HepG2 (cell line): ENCODE data around the gene PTAFR. TPM values are rescaled to one million over a fixed set of nuclear protein-coding genes. Genes with fewer than 3 reads are reported as not detected.

Experiments
- ATAC-seq: fragments of 200-7000 bp; cut with Tn5 transposase; 3 replicates; pipeline ENCODE4 v1.9.1; 2020; ENCODE audit warnings: mild to moderate bottlenecking, moderate library complexity
- BruUV-seq: library from RNA; stranded (reverse); fragments of 400-500 nt; replicated peaks from 2 replicates; lab custom pipeline; 2021; lab: Mats Ljungman, UMichigan
- CTCF ChIA-PET: fragments of 300-600 bp; formaldehyde crosslinking; extraction: SDS; loops from one replicate; lab custom pipeline; 2021; ENCODE audit warnings: low total read pairs, inconsistent platforms, low intra/inter-chr PET ratio; lab: Yijun Ruan, JAX
- POLR2A ChIA-PET: fragments of 350-600 bp; sonication (Branson Sonifier 250); formaldehyde crosslinking; loops from one replicate; lab custom pipeline; 2020; ENCODE audit warnings: antibody characterized with exemption, inconsistent platforms; lab: Yijun Ruan, JAX
- DNase-seq: peaks from one replicate; pipeline ENCODE4 v3.0.0-alpha.2; 2015; ENCODE audit warnings: low spot score
- FAIRE-seq: peaks from 3 replicates; lab custom pipeline; 2011; peaks lifted over from hg19 to GRCh38; lab: Jason Lieb, UNC
- H2AFZ ChIP-seq: one replicate; pipeline ENCODE4 v1.6.1; 2011; ENCODE audit warnings: low read length, inconsistent platforms
- H3K27ac ChIP-seq: fragments of 300-600 bp; 3 replicates; pipeline ENCODE4 v1.8.0; 2011; ENCODE audit warnings: mixed run types, mild to moderate bottlenecking, mixed read lengths, low read length, inconsistent platforms; ENCODE audit not compliant: insufficient read depth; ENCODE audit errors: extremely low read length
- H3K27me3 ChIP-seq, 2 experiments: fragments of 200-600 bp in 1 of 2; 2 replicates in 1 of 2; 3 replicates in 1 of 2; pipeline versions ENCODE4 v1.6.0 to v1.8.0; 2011; ENCODE audit warnings: low read length in 2 of 2, mild to moderate bottlenecking in 2 of 2, moderate library complexity in 2 of 2, inconsistent platforms in 1 of 2; ENCODE audit not compliant: insufficient read depth in 2 of 2, control insufficient read depth in 1 of 2
- H3K36me3 ChIP-seq, 2 experiments: fragments of 200-600 bp in 1 of 2; replicated peaks in 1 of 2; 2 replicates in 1 of 2; 3 replicates in 1 of 2; pipeline versions ENCODE4 v1.5.1 to v1.8.0; 2011; ENCODE audit warnings: low read length in 2 of 2, inconsistent platforms in 1 of 2; ENCODE audit not compliant: insufficient read depth in 2 of 2, control insufficient read depth in 1 of 2
- H3K4me1 ChIP-seq: 2 replicates; pipeline ENCODE4 v1.5.1; 2012; ENCODE audit warnings: low read length, inconsistent platforms; ENCODE audit not compliant: insufficient read depth
- H3K4me2 ChIP-seq: 2 replicates; pipeline ENCODE4 v1.6.0; 2011; ENCODE audit warnings: low read depth, low read length, inconsistent platforms
- H3K4me3 ChIP-seq, 3 experiments: fragments of 200-600 bp in 1 of 3; sonication (generic), shearing (Covaris generic) in 1 of 3; replicated peaks in 1 of 3; 2 replicates each; pipeline ENCODE4 v1.5.1; 2011 to 2016; ENCODE audit warnings: low read length in 3 of 3, inconsistent platforms in 2 of 3, low read depth in 2 of 3, mild to moderate bottlenecking in 2 of 3, control low read depth in 1 of 3, mixed read lengths in 1 of 3; ENCODE audit not compliant: insufficient read depth in 1 of 3
- H3K79me2 ChIP-seq: one replicate; pipeline ENCODE4 v1.6.1; 2011; ENCODE audit warnings: low read length, inconsistent platforms; ENCODE audit not compliant: insufficient read depth
- H3K9ac ChIP-seq: 2 replicates; pipeline ENCODE4 v1.6.0; 2011; ENCODE audit warnings: mild to moderate bottlenecking, low read depth, low read length, inconsistent platforms; ENCODE audit not compliant: insufficient read depth
- H3K9me3 ChIP-seq: 2 replicates; pipeline ENCODE4 v1.5.1; 2012; ENCODE audit warnings: mild to moderate bottlenecking, low read length
- H4K20me1 ChIP-seq: 2 replicates; pipeline ENCODE4 v1.6.0; 2011; ENCODE audit warnings: inconsistent platforms, mild to moderate bottlenecking, low read length, moderate library complexity; ENCODE audit not compliant: insufficient read depth
- ADNP ChIP-seq: sonication (generic); formaldehyde crosslinking; IDR thresholded peaks from 2 replicates; pipeline ENCODE4 v1.4.0; 2020; ENCODE audit warnings: missing genetic modification reagents
- CBX1 ChIP-seq: IDR thresholded peaks from one replicate; pipeline ENCODE4 v1.6.1; 2016; ENCODE audit warnings: antibody characterized with exemption, low read depth
- GATA4 ChIP-seq: sonication (generic); IDR thresholded peaks from 2 replicates; pipeline ENCODE4 v1.6.1; 2016; ENCODE audit warnings: antibody characterized with exemption, low read depth, borderline replicate concordance
- HNRNPLL ChIP-seq: fragments of 200-400 bp; formaldehyde crosslinking; IDR thresholded peaks from 2 replicates; pipeline ENCODE4 v1.6.1; 2017; ENCODE audit warnings: mild to moderate bottlenecking, low read depth, low read length; ENCODE audit not compliant: poor library complexity, severe bottlenecking
- IRF2 ChIP-seq: IDR thresholded peaks from 2 replicates; pipeline ENCODE4 v1.6.1; 2018; ENCODE audit warnings: missing genetic modification reagents, missing compliant biosample characterization
- MIXL1 ChIP-seq: IDR thresholded peaks from 2 replicates; pipeline ENCODE4 v1.6.1; 2016
- NR2C2 ChIP-seq: sonication (generic); formaldehyde crosslinking; IDR thresholded peaks from 2 replicates; pipeline ENCODE4 v1.4.0; 2020; ENCODE audit warnings: missing genetic modification reagents, mild to moderate bottlenecking, moderate library complexity, borderline replicate concordance
- SRSF4 ChIP-seq: fragments of 200-400 bp; formaldehyde crosslinking; IDR thresholded peaks from one replicate; pipeline ENCODE4 v1.6.1; 2018; ENCODE audit warnings: mild to moderate bottlenecking, low read depth, low read length, moderate library complexity; ENCODE audit not compliant: poor library complexity, severe bottlenecking
- YY1 ChIP-seq: IDR thresholded peaks from 2 replicates; pipeline ENCODE4 v1.6.1; 2011; ENCODE audit warnings: low read length, low read depth, moderate library complexity, mild to moderate bottlenecking; ENCODE audit not compliant: insufficient read depth, insufficient replicate concordance
- ZNF101 ChIP-seq: sonication (generic); formaldehyde crosslinking; IDR thresholded peaks from 2 replicates; pipeline ENCODE4 v1.4.0; 2020; ENCODE audit warnings: mild to moderate bottlenecking, low read depth, missing genetic modification reagents, borderline replicate concordance
- ZNF484 ChIP-seq: sonication (generic); formaldehyde crosslinking; IDR thresholded peaks from 2 replicates; pipeline ENCODE4 v1.5.1; 2020; ENCODE audit warnings: mild to moderate bottlenecking, low read depth, missing genetic modification reagents, borderline replicate concordance
- WGBS: methylation state at CpG from one replicate; pipeline ENCODE4 v1.1.6; 2017; ENCODE audit warnings: low lambda C conversion rate; 5-methylcytosine and 5-hydroxymethylcytosine counted together
- in situ Hi-C: cut with HindIII; loops from 2 replicates; pipeline ENCODE4 v1.10.0; 2017; ENCODE audit warnings: low pct_unique_long_range_greater_than_20kb; ENCODE audit not compliant: extremely low pct_ligation_motif_present
- intact Hi-C: fragments of 100-400 bp; cut with micrococcal nuclease; formaldehyde crosslinking; loops from one replicate; pipeline ENCODE4 v1.10.0; 2022; ENCODE audit not compliant: unreplicated experiment
- polyA plus RNA-seq, 8 experiments: library from polyadenylated mRNA; depleted of rRNA in 3 of 8; stranded (reverse) in 7 of 8; unstranded in 1 of 8; fragments of >200 nt; fragmentation: Illumina TruSeq in 4 of 8; extraction: Trizol in 4 of 8; gene quantifications; 2 replicates each; pipeline versions ENCODE4 v1.2.1 to v1.2.3, GENCODE V29; 2011 to 2016; ENCODE audit warnings: low read depth in 4 of 8, missing spikeins in 1 of 8, mixed read lengths in 1 of 8; ENCODE audit not compliant: insufficient read depth in 1 of 8
- total RNA-seq, 5 experiments: library from RNA; depleted of rRNA; stranded (reverse); fragments of >200 nt; fragmentation: Illumina TruSeq; extraction: Trizol; gene quantifications; 2 replicates each; pipeline ENCODE4 v1.2.3, GENCODE V29; 2016; ENCODE audit warnings: low read depth in 1 of 5
- TF ChIP-seq, protein P1 (sequence below): sonication (generic); formaldehyde crosslinking; IDR thresholded peaks from 2 replicates; pipeline ENCODE4 v1.4.0; 2020; ENCODE audit warnings: mild to moderate bottlenecking, missing genetic modification reagents
- TF ChIP-seq, protein P2 (sequence below): sonication (generic); formaldehyde crosslinking; IDR thresholded peaks from 2 replicates; pipeline ENCODE4 v1.4.0; 2020; ENCODE audit warnings: missing genetic modification reagents
- TF ChIP-seq, protein P3 (sequence below): sonication (generic); formaldehyde crosslinking; IDR thresholded peaks from 2 replicates; pipeline ENCODE4 v1.8.0; 2022; ENCODE audit warnings: mild to moderate bottlenecking, missing genetic modification reagents, moderate library complexity
- TF ChIP-seq, protein P4 (sequence below): IDR thresholded peaks from 2 replicates; pipeline ENCODE4 v1.6.1; 2018; ENCODE audit warnings: missing genetic modification reagents

The PTAFR gene
- total and polyA plus RNA-seq, 2 of the 13 experiments (the other 11 are each of a cell fraction or from before 2014, with no cell fraction given): 0.27 to 24.0 TPM

- ChIA-PET POLR2A (no interaction called here), CTCF (no interaction called here)
- Histone ChIP-seq H3K4me1 (peaks cover 12% of the 10 kb centered on the region), H3K9me3 (no peaks in the 10 kb centered on the region), H2AFZ (no peak overlapping the region), H3K4me2 (no peak overlapping the region), H3K27ac (no peak overlapping the region), H3K27me3 (0 out of 5 replicates have a peak, but pooled peaks cover 0 to 3% of the 10 kb centered on the region in 2 experiments), H4K20me1 (no peaks in the 10 kb centered on the region), H3K79me2 (no peaks in the 10 kb centered on the region), H3K36me3 (no peaks in the 10 kb centered on the region), H3K9ac (no peak overlapping the region), H3K4me3 (no peak overlapping the region)
- no peak for DNase-seq
- TF ChIP-seq ADNP (CRISPR knock-in tag): no peak
- TF ChIP-seq, protein P1, sequence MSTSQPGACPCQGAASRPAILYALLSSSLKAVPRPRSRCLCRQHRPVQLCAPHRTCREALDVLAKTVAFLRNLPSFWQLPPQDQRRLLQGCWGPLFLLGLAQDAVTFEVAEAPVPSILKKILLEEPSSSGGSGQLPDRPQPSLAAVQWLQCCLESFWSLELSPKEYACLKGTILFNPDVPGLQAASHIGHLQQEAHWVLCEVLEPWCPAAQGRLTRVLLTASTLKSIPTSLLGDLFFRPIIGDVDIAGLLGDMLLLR (CRISPR knock-in tag): no peak
- whole genome bisulfite sequencing: 58% methylated on average over 3 of the region's 3 CpGs
- no TSS peak for BruUV-seq
- intact Hi-C loops: loop anchor here (10.0 kb wide), 1 partner anchor 67 kb away; no protein-coding TSS in a partner anchor
- FAIRE-seq: no peak
- in situ Hi-C loops: no loop called here
- no peak for ATAC-seq
These were observed 14.7 kb downstream of the PTAFR start for GRCh38 chr1:28161751-28162150.

DNA sequence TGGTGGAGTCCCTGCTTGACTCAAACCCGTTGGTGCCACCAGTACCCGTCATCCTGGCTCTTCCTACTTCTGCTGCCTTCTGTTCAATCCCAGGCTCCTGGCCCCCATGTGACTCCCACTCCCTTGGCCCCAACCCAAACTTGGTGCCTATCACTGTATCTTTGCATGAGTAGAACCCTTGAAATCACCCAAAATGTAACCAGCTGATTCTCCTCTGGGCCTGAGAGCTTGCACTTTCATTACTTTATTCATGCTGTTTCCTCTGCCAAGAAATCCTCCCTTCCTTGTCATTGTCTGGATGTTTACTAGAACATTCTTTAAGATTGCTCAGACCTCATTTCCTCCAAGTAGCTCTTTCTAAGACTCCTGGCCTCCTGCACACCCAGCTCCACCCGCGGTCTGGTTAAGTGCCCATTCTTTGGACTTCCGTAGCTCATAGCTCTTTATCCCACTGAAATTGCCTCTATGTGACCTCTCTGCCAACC is 15.7 kb downstream of the PTAFR start:
- intact Hi-C loops: loop anchor here (10.0 kb wide), 1 partner anchor 66 kb away; no protein-coding TSS in a partner anchor
- H3K4me3 ChIP-seq: no peak overlapping the region
- in situ Hi-C loops: no loop called here
- FAIRE-seq: no peak
- H3K36me3 ChIP-seq: no peaks in the 10 kb centered on the region
- H4K20me1 ChIP-seq: no peaks in the 10 kb centered on the region
- no peak overlapping the region for H2AFZ ChIP-seq
- peaks cover 12% of the 10 kb centered on the region for H3K4me1 ChIP-seq
- no peak for ATAC-seq
- H3K9me3 ChIP-seq: no peaks in the 10 kb centered on the region
- H3K27ac ChIP-seq: no peak overlapping the region
- 83% methylated on average over 5 of the region's 5 CpGs for WGBS
- DNase-seq: no peak
- no peaks in the 10 kb centered on the region for H3K79me2 ChIP-seq
- ChIA-PET POLR2A (no interaction called here), CTCF (no interaction called here)
- no TSS peak for BruUV-seq
- no peak overlapping the region for H3K9ac ChIP-seq
- 0 out of 5 replicates have a peak, but pooled peaks cover 0 to 3% of the 10 kb centered on the region in 2 experiments for H3K27me3 ChIP-seq
- no peak overlapping the region for H3K4me2 ChIP-seq
- TF ChIP-seq ZNF101 (CRISPR knock-in tag) (no peak), ZNF484 (no peak), SRSF4 (no peak), IRF2 (CRISPR knock-in tag) (no peak), HNRNPLL (no peak), NR2C2 (CRISPR knock-in tag) (no peak), GATA4 (no peak), YY1 (no peak), CBX1 (no peak), MIXL1 (CRISPR knock-in tag) (no peak)
- TF ChIP-seq, protein P2, sequence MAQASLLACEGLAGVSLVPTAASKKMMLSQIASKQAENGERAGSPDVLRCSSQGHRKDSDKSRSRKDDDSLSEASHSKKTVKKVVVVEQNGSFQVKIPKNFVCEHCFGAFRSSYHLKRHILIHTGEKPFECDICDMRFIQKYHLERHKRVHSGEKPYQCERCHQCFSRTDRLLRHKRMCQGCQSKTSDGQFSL: no peak
- TF ChIP-seq, protein P3, sequence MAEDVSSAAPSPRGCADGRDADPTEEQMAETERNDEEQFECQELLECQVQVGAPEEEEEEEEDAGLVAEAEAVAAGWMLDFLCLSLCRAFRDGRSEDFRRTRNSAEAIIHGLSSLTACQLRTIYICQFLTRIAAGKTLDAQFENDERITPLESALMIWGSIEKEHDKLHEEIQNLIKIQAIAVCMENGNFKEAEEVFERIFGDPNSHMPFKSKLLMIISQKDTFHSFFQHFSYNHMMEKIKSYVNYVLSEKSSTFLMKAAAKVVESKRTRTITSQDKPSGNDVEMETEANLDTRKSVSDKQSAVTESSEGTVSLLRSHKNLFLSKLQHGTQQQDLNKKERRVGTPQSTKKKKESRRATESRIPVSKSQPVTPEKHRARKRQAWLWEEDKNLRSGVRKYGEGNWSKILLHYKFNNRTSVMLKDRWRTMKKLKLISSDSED (CRISPR knock-in tag): no peak
- TF ChIP-seq, protein P4, sequence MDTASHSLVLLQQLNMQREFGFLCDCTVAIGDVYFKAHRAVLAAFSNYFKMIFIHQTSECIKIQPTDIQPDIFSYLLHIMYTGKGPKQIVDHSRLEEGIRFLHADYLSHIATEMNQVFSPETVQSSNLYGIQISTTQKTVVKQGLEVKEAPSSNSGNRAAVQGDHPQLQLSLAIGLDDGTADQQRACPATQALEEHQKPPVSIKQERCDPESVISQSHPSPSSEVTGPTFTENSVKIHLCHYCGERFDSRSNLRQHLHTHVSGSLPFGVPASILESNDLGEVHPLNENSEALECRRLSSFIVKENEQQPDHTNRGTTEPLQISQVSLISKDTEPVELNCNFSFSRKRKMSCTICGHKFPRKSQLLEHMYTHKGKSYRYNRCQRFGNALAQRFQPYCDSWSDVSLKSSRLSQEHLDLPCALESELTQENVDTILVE (CRISPR knock-in tag): no peak
